Measurements from ENCODE around the gene GFOD2. TPM values are rescaled to one million over a fixed set of nuclear protein-coding genes. Genes with fewer than 3 reads are reported as not detected.

GFOD2 gene
- total RNA-seq, 1 experiment from 2014 or later = 19.0 TPM

DNA sequence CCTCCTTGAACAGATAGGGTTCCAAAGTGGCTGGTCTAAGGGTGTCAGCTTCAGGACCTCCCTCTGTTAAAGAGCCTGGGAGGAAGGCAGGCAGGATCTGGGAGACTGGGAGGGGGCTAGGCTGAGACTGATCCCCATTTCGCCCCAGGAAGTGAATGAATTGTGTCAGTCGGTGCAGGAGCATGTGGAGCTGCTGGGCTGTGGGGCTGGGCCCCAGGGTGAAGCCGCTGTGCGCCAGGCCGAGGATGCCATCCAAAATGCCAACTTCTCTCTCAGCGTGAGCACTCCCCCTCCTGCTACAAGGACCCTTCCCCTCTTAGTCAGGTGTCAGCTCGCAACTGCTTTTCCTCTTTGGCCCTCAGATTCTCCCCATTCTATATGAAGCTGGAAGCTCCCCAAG, 68.1 kb downstream of the GFOD2 start:
- TF ChIP-seq, protein P1, sequence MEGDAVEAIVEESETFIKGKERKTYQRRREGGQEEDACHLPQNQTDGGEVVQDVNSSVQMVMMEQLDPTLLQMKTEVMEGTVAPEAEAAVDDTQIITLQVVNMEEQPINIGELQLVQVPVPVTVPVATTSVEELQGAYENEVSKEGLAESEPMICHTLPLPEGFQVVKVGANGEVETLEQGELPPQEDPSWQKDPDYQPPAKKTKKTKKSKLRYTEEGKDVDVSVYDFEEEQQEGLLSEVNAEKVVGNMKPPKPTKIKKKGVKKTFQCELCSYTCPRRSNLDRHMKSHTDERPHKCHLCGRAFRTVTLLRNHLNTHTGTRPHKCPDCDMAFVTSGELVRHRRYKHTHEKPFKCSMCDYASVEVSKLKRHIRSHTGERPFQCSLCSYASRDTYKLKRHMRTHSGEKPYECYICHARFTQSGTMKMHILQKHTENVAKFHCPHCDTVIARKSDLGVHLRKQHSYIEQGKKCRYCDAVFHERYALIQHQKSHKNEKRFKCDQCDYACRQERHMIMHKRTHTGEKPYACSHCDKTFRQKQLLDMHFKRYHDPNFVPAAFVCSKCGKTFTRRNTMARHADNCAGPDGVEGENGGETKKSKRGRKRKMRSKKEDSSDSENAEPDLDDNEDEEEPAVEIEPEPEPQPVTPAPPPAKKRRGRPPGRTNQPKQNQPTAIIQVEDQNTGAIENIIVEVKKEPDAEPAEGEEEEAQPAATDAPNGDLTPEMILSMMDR (IDR thresholded peaks at IDR 0.05; ENCODE audit: unreplicated experiment) = no peak
- ChIA-PET POLR2A (interaction anchor here (1.1 to 1.5 kb wide), 2 partner anchors 9 to 61 kb away, joined by 3 to 4 read pairs; no protein-coding TSS in a partner anchor), CTCF (interaction anchor here (0.6 to 0.8 kb wide), 3 partner anchors 18 to 132 kb away, joined by 3 read pairs; no protein-coding TSS in a partner anchor)
- Mint-ChIP-seq H3K27ac (ENCODE audit: low read depth, unreplicated experiment) (no peak overlapping the region), H3K27me3 (ENCODE audit: insufficient read depth, unreplicated experiment) (peaks cover 26% of the 10 kb centered on the region), H3K9me3 (ENCODE audit: unreplicated experiment) (no peaks in the 10 kb centered on the region), H3K36me3 (ENCODE audit: insufficient read depth, unreplicated experiment) (peaks cover 6% of the 10 kb centered on the region), H3K4me1 (ENCODE audit: insufficient read depth, unreplicated experiment) (no peaks in the 10 kb centered on the region), H3K4me3 (ENCODE audit: unreplicated experiment) (no peak overlapping the region)
- DNase-seq (ENCODE audit: unreplicated experiment) = no peak
- intact Hi-C loops (cut with micrococcal nuclease) = no loop called here
- no TSS peak for BruUV-seq (replicated peaks)

DNA sequence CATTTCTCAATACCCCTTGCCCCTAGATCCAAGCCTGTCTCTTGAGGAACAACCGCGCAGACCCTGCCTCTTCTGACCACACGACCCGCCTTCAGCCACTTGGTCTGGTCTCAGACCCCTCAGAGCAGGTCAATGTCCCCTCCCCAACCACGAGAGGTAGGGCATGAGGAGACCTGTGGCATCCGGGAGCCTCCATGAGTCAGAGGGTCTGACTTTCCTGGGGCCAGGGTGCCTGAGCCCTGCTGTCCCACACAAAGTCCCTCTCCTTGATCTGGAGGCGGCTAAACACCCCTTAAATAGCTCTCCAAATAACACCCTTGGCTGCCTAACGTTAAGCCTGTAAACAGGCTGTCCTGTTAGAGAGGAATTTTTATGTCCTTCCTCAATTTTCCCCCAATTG, 69.1 kb downstream of the GFOD2 start:
- Mint-ChIP-seq H3K36me3 (ENCODE audit: insufficient read depth, unreplicated experiment) (peaks cover 4% of the 10 kb centered on the region), H3K4me1 (ENCODE audit: insufficient read depth, unreplicated experiment) (no peaks in the 10 kb centered on the region), H3K9me3 (ENCODE audit: unreplicated experiment) (no peaks in the 10 kb centered on the region), H3K27me3 (ENCODE audit: insufficient read depth, unreplicated experiment) (peaks cover 26% of the 10 kb centered on the region), H3K4me3 (ENCODE audit: unreplicated experiment) (no peak overlapping the region), H3K27ac (ENCODE audit: low read depth, unreplicated experiment) (no peak overlapping the region)
- ChIA-PET CTCF (interaction anchor here (0.5 kb wide), 1 partner anchor 90 kb away, joined by 3 read pairs; no protein-coding TSS in a partner anchor), POLR2A (interaction anchor here (0.9 to 1.5 kb wide), 2 partner anchors 10 to 60 kb away, joined by 4 read pairs; partner anchors contain the start of gene ACD)
- BruUV-seq (replicated peaks) = no TSS peak
- TF ChIP-seq, protein P1 (IDR thresholded peaks at IDR 0.05; ENCODE audit: unreplicated experiment) = no peak
- intact Hi-C loops (cut with micrococcal nuclease) = no loop called here
- no peak for DNase-seq (ENCODE audit: unreplicated experiment)

DNA sequence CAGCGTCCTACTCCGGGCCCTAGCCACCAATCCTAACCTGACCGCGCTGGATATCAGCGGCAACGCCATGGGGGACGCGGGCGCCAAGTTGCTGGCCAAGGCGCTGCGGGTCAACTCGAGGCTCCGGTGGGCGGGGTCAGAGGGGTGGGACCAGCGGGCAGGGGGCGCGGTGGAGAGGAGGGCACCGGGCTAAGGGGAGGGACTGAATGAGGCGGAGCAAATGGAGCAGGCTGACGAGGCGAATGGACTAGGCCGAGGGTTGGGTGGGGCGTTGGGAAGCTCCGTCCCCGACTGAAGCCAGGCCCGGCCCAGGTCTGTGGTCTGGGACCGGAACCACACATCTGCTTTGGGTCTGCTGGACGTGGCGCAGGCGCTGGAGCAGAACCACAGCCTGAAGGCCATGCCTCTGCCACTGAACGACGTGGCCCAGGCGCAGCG, 69.6 kb downstream of the GFOD2 start:
- BruUV-seq (replicated peaks) = no TSS peak

DNA sequence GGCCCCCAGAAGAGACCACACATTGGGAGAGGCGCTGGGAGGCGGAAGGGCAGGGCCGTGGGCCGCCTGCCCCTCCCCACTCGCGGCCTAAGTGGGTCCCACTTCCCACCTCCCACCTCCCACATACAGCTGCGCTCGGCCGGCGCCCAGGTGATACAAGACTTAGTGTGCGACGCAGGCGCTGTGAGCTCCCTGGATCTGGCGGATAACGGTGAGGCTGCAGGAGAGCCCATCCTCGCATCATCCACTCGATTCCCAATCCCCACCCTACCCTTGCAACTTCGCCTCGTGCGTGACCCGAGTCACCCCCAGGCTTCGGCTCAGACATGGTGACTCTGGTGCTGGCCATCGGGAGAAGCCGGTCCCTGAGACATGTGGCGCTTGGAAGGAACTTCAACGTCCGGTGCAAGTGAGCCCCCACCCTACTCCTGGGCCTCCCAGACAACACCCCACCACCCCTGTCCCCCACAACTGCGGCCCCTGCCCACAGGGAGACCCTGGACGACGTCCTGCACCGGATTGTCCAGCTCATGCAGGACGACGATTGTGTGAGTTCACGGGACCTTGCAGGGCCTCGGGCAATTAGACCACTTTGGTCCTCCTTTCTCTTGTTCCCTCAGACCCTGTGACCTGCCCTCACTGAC, 70.2 kb downstream of the GFOD2 start:
- H3K4me3 Mint-ChIP-seq (ENCODE audit: unreplicated experiment) = no peak overlapping the region
- no peaks in the 10 kb centered on the region for H3K9me3 Mint-ChIP-seq (ENCODE audit: unreplicated experiment)
- ChIA-PET CTCF (interaction anchor here (0.7 kb wide), 1 partner anchor 8 kb away, joined by 3 read pairs; no protein-coding TSS in a partner anchor), POLR2A (no interaction called here)
- no peak for DNase-seq (ENCODE audit: unreplicated experiment)
- TF ChIP-seq, protein P1 (IDR thresholded peaks at IDR 0.05; ENCODE audit: unreplicated experiment) = no peak
- H3K36me3 Mint-ChIP-seq (ENCODE audit: insufficient read depth, unreplicated experiment) = no peaks in the 10 kb centered on the region
- BruUV-seq (replicated peaks) = no TSS peak
- H3K27me3 Mint-ChIP-seq (ENCODE audit: insufficient read depth, unreplicated experiment) = peaks cover 26% of the 10 kb centered on the region
- no peak overlapping the region for H3K27ac Mint-ChIP-seq (ENCODE audit: low read depth, unreplicated experiment)
- intact Hi-C loops (cut with micrococcal nuclease) = no loop called here
- no peaks in the 10 kb centered on the region for H3K4me1 Mint-ChIP-seq (ENCODE audit: insufficient read depth, unreplicated experiment)

More for the DNA sequence above, 69.6 kb downstream of the GFOD2 start:
- Mint-ChIP-seq H3K36me3 (ENCODE audit: insufficient read depth, unreplicated experiment) (no peaks in the 10 kb centered on the region), H3K27me3 (ENCODE audit: insufficient read depth, unreplicated experiment) (peaks cover 26% of the 10 kb centered on the region), H3K4me1 (ENCODE audit: insufficient read depth, unreplicated experiment) (no peaks in the 10 kb centered on the region), H3K4me3 (ENCODE audit: unreplicated experiment) (no peak overlapping the region), H3K27ac (ENCODE audit: low read depth, unreplicated experiment) (no peak overlapping the region), H3K9me3 (ENCODE audit: unreplicated experiment) (no peaks in the 10 kb centered on the region)
- peak; percentile 40 for DNase-seq (ENCODE audit: unreplicated experiment)
- ChIA-PET POLR2A (no interaction called here), CTCF (no interaction called here)
- intact Hi-C loops (cut with micrococcal nuclease) = no loop called here
- TF ChIP-seq, protein P1 (IDR thresholded peaks at IDR 0.05; ENCODE audit: unreplicated experiment) = no peak
